GM13976 (cell line): ENCODE measurements around the gene TMEM50A.
A peak's percentile ranks its signal among the peaks of the same experiment; 100 is the strongest.
"Not testable (repeated sequence)": the region's sequence is repeated elsewhere in the genome, so short reads cannot be mapped to it uniquely, and the experiment has no call there.

ENCODE experiments used
- DNase-seq: peaks from one replicate; pipeline ENCODE4 v3.0.0; 2012; ENCODE audit warnings: low spot score
- CTCF ChIP-seq: IDR thresholded peaks from 2 replicates; pipeline ENCODE4 v1.5.1; 2012; ENCODE audit warnings: borderline replicate concordance, mild to moderate bottlenecking; ENCODE audit not compliant: insufficient read depth; ENCODE audit errors: extremely low read depth, missing control alignments, control extremely low read depth
- in situ Hi-C: fragments of 300-500 bp; cut with MboI; formaldehyde crosslinking; loops from one replicate; pipeline ENCODE4 v1.12.0; 2022; ENCODE audit warnings: low sequenced_read_pairs, mixed read lengths, inconsistent platforms; ENCODE audit not compliant: unreplicated experiment

TMEM50A gene

GRCh38 chr1:25360596-25361581, 22.8 kb downstream of the TMEM50A start:
- no peak for DNase-seq
- TF ChIP-seq CTCF = no peak
- in situ Hi-C loops = no loop called here

DNA sequence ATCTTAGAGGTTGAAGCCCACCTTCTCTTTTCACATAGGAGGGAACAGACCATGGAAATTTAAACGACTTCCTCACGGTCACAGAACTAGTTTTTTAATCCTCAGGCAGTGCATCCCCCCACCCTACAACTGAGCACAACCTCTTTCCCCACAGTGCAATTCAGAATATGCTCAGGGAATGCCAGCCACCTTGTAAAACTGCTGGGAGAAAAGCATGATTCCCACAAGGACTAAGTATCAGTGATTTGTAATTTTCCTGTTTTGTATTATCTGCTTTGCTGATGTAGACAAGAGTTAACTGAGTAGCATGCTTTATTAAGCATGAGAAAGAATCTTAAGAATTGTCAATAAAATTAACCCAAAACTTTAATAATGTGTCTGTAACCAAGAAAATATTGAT, 23.8 kb downstream of the TMEM50A start:
- DNase-seq = no peak
- in situ Hi-C loops = no loop called here
- no peak for TF ChIP-seq CTCF

DNA sequence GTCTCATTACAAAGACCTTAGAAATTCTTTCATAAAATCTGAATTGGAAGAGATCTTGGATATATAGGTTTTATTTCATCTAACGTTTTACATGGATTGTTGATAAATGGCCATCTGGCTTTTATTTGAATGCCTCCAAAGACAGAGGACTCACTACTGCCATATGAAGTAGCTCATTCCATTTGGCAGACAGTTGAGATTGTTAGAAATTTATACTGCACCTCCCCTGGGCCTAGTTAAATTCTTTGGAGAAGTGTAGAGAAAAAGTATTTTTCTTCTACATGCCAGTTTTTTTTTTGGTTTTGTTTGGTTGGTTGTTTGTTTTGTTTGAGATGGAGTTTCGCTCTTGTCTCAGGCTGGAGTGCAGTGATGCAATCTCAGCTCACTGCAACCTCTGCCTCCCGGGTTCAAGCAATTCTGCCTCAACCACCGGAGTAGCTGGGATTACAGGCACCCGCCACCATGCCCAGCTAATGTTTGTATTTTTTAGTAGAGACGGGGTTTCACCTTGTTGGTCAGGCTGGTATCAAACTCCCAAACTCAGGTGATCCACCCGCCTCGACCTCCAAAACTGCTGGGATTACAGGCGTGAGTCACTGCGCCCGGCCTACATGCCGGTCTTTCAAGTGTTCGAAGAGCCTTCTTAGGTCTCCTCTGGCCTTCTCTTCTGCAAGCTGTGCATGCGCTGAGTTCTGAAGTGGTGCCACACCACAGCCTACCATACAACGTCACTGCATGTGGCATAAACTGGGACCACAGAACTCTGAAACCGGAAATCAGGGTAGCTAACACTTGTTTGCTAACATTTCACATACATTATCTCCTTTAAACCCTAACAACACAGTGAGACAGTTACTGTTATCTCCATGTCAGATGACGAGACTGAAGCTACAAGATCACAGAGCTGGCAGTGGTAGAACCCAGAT, 24.8 kb downstream of the TMEM50A start:
- in situ Hi-C loops, DNase-seq: not testable (repeated sequence)

DNA sequence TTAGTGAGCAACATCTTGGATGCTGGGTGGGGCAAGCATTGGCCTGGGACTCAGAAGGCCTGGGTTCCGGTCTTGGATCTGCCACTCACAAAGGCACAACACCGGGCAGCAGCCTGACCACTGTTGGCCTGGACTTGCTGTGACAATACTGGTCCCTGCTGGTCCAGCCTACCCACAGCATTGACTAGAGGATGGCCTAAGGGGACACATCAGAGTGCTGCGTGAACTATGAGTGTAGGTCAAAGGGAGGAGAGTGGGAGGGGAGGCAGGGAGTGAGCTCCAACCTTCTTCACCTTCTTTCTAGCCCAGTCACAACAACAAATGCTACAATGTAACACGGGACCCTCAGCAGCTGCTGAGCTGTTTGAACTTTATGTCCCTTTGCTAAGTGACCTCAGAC, 31.1 kb downstream of the TMEM50A start:
- in situ Hi-C loops = no loop called here
- DNase-seq = no peak
- TF ChIP-seq CTCF = no peak

- DNase-seq, in situ Hi-C loops: not testable (repeated sequence)
These were observed 31.6 kb downstream of the TMEM50A start for GRCh38 chr1:25369691-25370271.

DNA sequence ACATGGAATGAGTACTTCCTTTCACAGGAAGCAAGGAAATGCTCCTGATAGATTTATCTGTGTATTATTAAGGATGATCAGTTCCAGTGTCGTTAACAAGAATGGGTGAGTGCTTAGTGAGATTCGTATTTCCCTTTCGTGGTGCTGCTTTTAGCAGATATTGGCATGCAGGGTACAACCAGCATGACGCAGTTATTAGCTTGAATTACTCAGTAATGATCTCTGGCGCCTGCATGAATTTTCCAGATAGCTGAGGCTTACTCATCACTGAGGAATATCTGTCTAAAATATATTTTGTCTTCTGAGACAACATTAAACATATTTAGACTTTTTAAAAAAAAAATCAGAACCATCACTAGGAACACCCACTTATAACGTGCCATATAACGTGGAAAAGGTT, 33.6 kb downstream of the TMEM50A start:
- DNase-seq, in situ Hi-C loops: not testable (repeated sequence)

- DNase-seq, in situ Hi-C loops: not testable (repeated sequence)
These were observed 40.2 kb downstream of the TMEM50A start for GRCh38 chr1:25378367-25378766.

DNA sequence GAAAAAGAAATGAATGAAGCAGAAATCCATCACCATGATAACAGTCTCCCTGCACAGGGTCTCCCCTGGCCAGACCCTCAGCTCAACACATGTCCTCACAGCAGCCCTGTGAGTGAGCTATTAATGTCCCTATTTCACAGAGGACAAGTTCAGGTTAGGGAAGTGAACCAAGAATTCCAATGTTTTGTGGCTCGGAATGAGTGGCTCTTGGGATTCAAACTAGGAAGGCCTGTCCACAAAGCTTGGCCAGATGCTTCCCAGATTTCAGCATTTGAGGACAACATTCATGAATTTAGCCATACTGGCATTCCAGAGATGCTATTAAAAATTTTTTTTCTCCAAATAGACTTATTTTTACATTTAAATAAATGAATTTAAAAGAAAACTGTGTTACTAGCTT, 44.4 kb downstream of the TMEM50A start:
- in situ Hi-C loops, DNase-seq: not testable (repeated sequence)

DNA sequence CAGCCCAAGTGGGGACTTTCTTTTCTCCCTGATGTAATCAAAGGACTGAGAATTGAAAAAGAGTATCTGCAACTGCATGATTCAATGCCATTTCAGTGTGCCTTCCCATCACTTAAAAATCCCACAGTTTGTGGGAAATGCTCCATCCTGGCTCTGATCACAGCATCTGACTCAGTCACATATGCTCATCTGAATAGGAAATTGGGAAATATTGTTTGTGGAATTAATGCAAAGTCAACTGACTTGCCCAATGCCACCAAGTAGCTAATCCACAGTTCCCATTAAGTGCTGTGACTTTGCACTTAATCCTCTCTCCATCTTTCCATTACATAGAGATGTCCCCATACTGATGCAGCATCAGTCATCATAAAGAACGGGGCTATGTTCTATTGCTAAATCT, 45.0 kb downstream of the TMEM50A start:
- in situ Hi-C loops, DNase-seq: not testable (repeated sequence)

DNA sequence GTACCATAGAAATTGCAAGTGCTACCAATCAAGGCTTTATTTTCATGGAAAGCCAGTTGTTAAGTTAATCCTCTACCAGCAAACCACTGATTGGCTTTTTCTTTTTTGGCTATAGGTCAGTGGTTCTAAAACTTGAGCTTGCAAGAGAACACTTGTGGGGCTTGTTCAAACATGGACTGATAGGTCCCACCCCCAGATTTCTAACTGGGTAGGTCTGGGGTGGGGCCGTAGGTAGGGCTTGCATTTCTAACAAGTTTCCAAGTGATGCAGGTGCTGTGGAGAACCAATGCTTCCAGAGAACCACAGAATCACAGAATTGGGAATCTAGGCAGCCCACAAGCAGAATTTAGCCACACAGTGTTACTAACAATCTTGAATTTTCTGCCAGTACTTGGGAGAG, 45.7 kb downstream of the TMEM50A start:
- DNase-seq, in situ Hi-C loops: not testable (repeated sequence)

- DNase-seq, in situ Hi-C loops: not testable (repeated sequence)
These were observed 49.0 kb downstream of the TMEM50A start for GRCh38 chr1:25387096-25387495.

DNA sequence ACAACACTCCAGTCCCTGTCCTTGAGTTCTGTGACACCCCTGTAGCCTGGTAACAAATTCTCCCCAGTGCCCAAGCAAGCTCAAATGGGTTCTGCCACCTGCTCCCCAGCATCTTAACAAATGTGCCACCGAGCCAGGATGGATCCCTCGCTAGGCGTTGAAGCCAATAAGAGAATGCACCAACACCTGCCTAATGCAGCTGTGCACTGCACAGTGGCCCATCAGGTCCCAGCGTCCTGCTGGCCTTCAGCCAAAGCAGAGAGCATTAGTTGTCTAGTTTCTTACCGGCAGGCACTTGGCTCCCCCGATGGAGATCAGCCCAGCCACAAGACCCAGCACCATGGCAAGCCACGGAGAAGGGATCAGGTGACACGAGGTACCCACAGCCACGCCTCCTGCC, 50.6 kb downstream of the TMEM50A start:
- not testable (repeated sequence) for DNase-seq

DNA sequence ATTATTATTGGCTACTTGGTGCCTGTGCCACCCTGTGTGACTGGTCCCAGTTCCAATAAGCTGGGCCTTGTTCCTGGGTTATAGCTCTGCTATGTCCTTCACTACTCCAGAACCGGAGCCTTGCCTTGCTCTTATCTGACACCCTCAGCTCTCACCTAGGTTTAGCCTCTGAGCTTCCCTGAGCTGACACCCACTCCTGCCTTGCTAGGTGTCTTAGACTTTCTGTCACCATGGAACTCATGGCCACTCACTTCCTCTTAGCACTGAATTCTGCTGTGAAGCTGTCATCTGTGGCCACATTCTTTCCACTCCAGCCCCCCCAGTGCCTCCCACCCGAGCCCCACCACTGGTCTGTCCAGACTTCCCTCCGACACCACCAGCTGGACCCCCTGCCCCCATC, 51.6 kb downstream of the TMEM50A start:
- in situ Hi-C loops = not testable (repeated sequence)
- DNase-seq = peak; percentile 28

More for the DNA sequence above, 50.6 kb downstream of the TMEM50A start:
- in situ Hi-C loops = not testable (repeated sequence)
